ENCODE data around the gene SNX9. TPM values are rescaled to one million over a fixed set of nuclear protein-coding genes. Genes with fewer than 3 reads are reported as not detected.
"Not testable (repeated sequence)": the region's sequence is repeated elsewhere in the genome, so short reads cannot be mapped to it uniquely, and the experiment has no call there.

Gene SNX9
- total and polyA plus RNA-seq, 9 donors: 20.2 to 36.9 (median 27.1) TPM

DNA sequence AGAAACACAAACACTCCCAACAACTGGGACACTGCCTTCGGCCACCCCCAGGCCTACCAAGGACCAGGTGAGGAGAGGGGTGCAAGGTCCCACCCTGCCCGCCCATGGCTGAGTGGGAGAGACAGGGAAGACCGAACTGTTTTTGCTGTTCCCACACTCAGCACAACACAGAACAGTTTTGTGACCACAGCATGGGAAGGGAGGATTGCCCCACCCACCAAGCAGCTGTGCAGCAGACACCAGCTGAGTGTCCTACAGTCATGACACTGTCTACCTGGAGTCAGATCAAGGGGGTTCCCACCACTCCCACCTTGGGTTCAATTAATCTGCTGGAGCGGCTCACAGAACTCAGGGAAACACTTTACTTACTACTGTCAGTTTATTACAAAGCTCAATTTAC is 73.9 kb downstream of the SNX9 start:
- H3K27me3 ChIP-seq (ENCODE audit: control insufficient read depth, insufficient read depth, low read length): no peaks in the 10 kb centered on the region
- no peak overlapping the region for H3K4me3 ChIP-seq (ENCODE audit: low read length)
- WGBS (ENCODE audit: insufficient coverage): no CpG with 5 or more reads among the region's 4 CpGs
- DNase-seq: no peak
- H3K36me3 ChIP-seq (ENCODE audit: control insufficient read depth, insufficient read depth, low read length): peaks cover 25% of the 10 kb centered on the region
- no peak overlapping the region for H3K27ac ChIP-seq (ENCODE audit: low read length)
- H3K4me1 ChIP-seq (ENCODE audit: control insufficient read depth, insufficient read depth, low read length): no peaks in the 10 kb centered on the region
- H3K9me3 ChIP-seq (replicated peaks; ENCODE audit: control insufficient read depth, low read depth, low read length): no peaks in the 10 kb centered on the region

DNA sequence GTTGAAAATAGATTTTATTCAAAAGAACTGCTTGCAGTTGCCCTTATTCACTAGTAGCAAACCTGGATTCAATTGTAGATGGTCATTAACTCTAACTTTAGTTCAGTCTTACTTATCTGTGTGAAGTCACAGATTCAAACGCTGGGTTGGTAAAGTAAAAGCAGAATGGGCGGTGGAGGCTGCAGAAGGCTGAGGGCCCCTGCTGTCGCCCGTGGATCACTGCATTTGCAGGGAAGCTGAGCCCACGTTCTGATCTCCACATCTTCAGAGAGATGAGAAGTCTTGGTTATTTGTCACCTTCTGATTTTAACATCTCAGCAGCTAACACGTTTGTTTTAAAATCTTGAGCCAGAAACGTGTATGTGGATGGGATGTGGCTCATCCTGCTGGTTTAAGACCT is 75.1 kb downstream of the SNX9 start:
- H3K27ac ChIP-seq (ENCODE audit: low read length): no peak overlapping the region
- H3K4me1 ChIP-seq (ENCODE audit: control insufficient read depth, insufficient read depth, low read length): no peaks in the 10 kb centered on the region
- WGBS (ENCODE audit: insufficient coverage): no CpG with 5 or more reads among the region's 7 CpGs
- H3K9me3 ChIP-seq (replicated peaks; ENCODE audit: control insufficient read depth, low read depth, low read length): no peaks in the 10 kb centered on the region
- H3K27me3 ChIP-seq (ENCODE audit: control insufficient read depth, insufficient read depth, low read length): no peaks in the 10 kb centered on the region
- H3K36me3 ChIP-seq (ENCODE audit: control insufficient read depth, insufficient read depth, low read length): peaks cover 23% of the 10 kb centered on the region
- DNase-seq: no peak
- H3K4me3 ChIP-seq (ENCODE audit: low read length): no peak overlapping the region

DNA sequence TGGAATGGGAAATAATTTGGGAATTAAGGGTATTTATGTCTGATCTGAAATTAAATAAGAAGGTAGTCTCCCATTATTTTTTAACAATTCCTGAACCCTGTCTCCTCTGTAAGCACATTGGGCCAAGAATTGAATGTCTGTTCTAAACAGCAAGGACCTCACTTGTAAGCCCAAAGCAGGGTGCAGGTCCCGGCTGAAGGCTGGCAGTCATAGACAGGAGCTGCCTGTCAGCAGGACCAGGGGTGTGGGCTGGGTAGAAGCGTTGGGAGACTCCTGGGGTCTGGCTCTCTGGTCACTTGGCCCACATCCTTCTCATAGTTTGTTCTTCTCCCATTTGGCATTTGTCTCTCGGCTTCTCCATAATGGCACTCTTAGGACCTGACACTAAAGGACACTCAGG is 75.6 kb downstream of the SNX9 start:
- H3K27me3 ChIP-seq (ENCODE audit: control insufficient read depth, insufficient read depth, low read length): no peaks in the 10 kb centered on the region
- H3K9me3 ChIP-seq (replicated peaks; ENCODE audit: control insufficient read depth, low read depth, low read length): no peaks in the 10 kb centered on the region
- 100% methylated on average over 1 of the region's 3 CpGs for WGBS (ENCODE audit: insufficient coverage)
- no peak for DNase-seq
- peaks cover 23% of the 10 kb centered on the region for H3K36me3 ChIP-seq (ENCODE audit: control insufficient read depth, insufficient read depth, low read length)
- no peak overlapping the region for H3K4me3 ChIP-seq (ENCODE audit: low read length)
- no peak overlapping the region for H3K27ac ChIP-seq (ENCODE audit: low read length)
- no peaks in the 10 kb centered on the region for H3K4me1 ChIP-seq (ENCODE audit: control insufficient read depth, insufficient read depth, low read length)

DNA sequence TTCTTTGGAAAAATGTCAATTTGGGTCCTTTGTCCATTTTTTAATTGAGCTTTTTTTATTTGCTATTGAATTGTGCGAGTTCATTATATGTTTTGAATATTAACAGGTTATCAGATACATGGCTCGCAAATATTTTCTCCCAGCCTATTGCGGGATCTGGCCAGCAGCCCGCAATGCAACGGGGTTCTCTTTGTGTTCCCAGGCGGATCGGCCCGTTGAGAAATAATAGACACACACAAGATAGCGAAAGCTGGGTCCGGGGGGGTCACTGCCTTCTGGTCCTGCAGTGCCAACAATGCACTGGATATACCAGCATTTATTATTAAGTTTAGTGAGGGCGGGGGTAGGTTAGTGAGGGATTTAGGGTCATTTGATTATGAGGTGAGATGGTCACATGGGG is 77.2 kb downstream of the SNX9 start:
- not testable (repeated sequence) for H3K4me1 ChIP-seq (ENCODE audit: control insufficient read depth, insufficient read depth, low read length); H3K27ac ChIP-seq (ENCODE audit: low read length); H3K27me3 ChIP-seq (ENCODE audit: control insufficient read depth, insufficient read depth, low read length); DNase-seq; H3K9me3 ChIP-seq (replicated peaks; ENCODE audit: control insufficient read depth, low read depth, low read length); H3K4me3 ChIP-seq (ENCODE audit: low read length)
- peaks cover 29% of the 10 kb centered on the region for H3K36me3 ChIP-seq (ENCODE audit: control insufficient read depth, insufficient read depth, low read length)
- 89% methylated on average over 3 of the region's 11 CpGs for WGBS (ENCODE audit: insufficient coverage)

DNA sequence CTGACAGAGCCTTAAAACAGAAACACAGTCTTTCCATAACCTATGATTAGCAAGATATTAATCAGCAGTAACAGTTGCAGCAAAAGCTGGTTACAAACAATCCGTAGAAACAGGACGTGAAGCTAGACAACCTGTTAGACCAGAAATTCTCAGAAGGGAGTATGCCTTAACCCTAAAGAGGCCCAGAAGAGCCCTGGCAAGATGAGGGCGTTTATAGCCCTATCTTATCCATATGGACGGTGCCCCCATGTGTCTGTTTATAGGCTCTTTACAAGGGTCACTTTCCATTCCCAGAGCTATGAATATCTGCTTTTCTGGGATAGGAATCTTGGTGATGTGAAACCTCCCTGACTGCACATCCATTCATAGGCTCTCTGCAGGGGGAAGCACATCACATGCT is 77.7 kb downstream of the SNX9 start:
- DNase-seq; H3K27me3 ChIP-seq (ENCODE audit: control insufficient read depth, insufficient read depth, low read length); H3K27ac ChIP-seq (ENCODE audit: low read length); H3K9me3 ChIP-seq (replicated peaks; ENCODE audit: control insufficient read depth, low read depth, low read length); H3K4me1 ChIP-seq (ENCODE audit: control insufficient read depth, insufficient read depth, low read length); H3K4me3 ChIP-seq (ENCODE audit: low read length): not testable (repeated sequence)
- H3K36me3 ChIP-seq (ENCODE audit: control insufficient read depth, insufficient read depth, low read length): peaks cover 32% of the 10 kb centered on the region
- no CpG with 5 or more reads among the region's 4 CpGs for WGBS (ENCODE audit: insufficient coverage)

DNA sequence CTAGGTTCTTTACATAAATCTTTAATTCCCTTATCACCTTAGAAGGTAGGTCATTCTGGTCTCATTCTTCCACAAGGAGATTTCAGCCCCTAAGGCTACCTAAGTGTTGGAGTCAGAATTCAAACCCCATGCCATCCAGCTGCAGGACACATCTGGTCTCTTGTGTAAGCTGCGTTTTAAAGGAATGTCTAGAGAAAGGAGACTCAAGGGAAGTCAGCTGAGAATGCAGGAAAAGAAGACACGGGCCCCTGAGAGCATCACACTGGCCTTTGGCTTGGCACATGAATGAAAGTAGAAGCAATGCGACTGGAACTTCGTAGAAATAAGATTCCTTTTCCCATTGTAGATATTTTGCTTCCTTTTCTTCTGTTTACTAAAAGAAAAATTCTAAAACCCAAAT is 82.0 kb downstream of the SNX9 start:
- Histone ChIP-seq H3K36me3 (ENCODE audit: control insufficient read depth, insufficient read depth, low read length) (peaks cover 24% of the 10 kb centered on the region), H3K27ac (ENCODE audit: low read length) (no peak overlapping the region)

DNA sequence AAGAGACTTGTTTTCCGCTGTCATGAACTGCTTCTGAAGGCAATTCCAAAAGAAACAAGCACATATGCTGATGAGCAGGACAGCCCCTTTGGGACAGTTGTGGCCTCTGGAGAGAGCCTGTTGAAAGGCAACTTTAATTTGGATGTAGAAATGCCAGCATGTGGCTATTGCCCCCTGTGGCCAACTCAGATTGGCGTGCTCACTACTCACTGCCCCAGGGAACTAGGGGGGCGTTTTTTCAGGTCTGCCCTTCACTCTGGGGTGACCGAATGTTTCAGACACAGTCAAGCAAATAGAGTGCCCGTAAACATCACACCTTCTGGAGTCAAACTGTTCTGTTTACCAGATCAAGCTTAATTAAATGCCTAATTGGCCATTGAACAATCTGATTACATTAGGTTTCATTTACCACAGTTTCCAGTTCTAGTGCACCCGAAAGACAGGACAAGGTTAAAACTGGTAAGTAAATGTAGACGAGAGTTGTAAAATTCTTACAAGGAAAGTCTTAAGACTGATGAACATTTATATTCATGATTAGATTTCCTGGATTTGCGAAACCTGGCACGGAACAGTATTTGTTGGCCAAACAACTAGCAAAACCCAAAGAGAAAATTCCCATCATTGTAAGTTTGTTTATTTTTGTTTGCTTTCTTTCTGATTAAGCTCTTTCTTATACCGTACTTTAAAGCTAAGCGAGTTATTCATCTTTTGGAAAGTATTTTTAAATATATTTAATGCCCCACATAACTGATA is 82.7 kb downstream of the SNX9 start:
- Histone ChIP-seq H3K36me3 (ENCODE audit: control insufficient read depth, insufficient read depth, low read length) (peaks cover 31% of the 10 kb centered on the region), H3K9me3 (replicated peaks; ENCODE audit: control insufficient read depth, low read depth, low read length) (no peaks in the 10 kb centered on the region), H3K27me3 (ENCODE audit: control insufficient read depth, insufficient read depth, low read length) (no peaks in the 10 kb centered on the region), H3K27ac (ENCODE audit: low read length) (no peak overlapping the region), H3K4me1 (ENCODE audit: control insufficient read depth, insufficient read depth, low read length) (peaks cover 3% of the 10 kb centered on the region), H3K4me3 (ENCODE audit: low read length) (no peak overlapping the region)
- no peak for DNase-seq
- WGBS (ENCODE audit: insufficient coverage): 94% methylated on average over 4 of the region's 11 CpGs

More for the DNA sequence above, 82.0 kb downstream of the SNX9 start:
- H3K4me1 ChIP-seq (ENCODE audit: control insufficient read depth, insufficient read depth, low read length): peaks cover 3% of the 10 kb centered on the region
- WGBS (ENCODE audit: insufficient coverage): 50% methylated on average over 1 of the region's 4 CpGs
- no peak overlapping the region for H3K4me3 ChIP-seq (ENCODE audit: low read length)
- no peak for DNase-seq
- H3K9me3 ChIP-seq (replicated peaks; ENCODE audit: control insufficient read depth, low read depth, low read length): no peaks in the 10 kb centered on the region
- no peaks in the 10 kb centered on the region for H3K27me3 ChIP-seq (ENCODE audit: control insufficient read depth, insufficient read depth, low read length)

DNA sequence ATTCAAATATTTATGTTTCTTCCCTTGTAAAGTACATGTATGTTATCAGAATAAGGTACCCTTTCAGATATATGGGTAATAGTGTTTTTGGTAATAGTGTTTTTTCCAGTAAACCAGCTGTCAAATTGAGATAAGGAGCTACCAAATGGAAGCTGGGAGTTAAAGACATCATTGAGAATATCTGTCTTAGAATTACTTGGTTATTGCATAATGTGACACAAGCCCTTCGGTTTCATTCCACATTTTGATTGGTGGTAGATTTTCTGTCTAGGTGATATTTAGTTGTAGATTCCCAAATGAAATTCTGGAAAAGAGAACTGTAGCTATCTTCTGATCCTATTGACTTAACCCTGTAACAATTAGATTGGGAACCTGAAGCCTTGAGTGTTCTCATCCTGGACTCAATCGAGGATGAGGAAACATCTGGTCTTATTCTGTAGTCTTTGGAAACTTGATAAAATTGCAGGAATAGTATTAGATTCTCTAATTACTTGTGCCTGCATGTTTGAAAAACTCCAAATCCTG is 83.6 kb downstream of the SNX9 start:
- no peaks in the 10 kb centered on the region for H3K9me3 ChIP-seq (replicated peaks; ENCODE audit: control insufficient read depth, low read depth, low read length)
- H3K27me3 ChIP-seq (ENCODE audit: control insufficient read depth, insufficient read depth, low read length): no peaks in the 10 kb centered on the region
- H3K36me3 ChIP-seq (ENCODE audit: control insufficient read depth, insufficient read depth, low read length): peaks cover 33% of the 10 kb centered on the region
- WGBS (ENCODE audit: insufficient coverage): no CpG with 5 or more reads among the region's 2 CpGs
- H3K4me3 ChIP-seq (ENCODE audit: low read length): no peak overlapping the region
- H3K27ac ChIP-seq (ENCODE audit: low read length): no peak overlapping the region
- peak; percentile 34 for DNase-seq
- H3K4me1 ChIP-seq (ENCODE audit: control insufficient read depth, insufficient read depth, low read length): peaks cover 5% of the 10 kb centered on the region

DNA sequence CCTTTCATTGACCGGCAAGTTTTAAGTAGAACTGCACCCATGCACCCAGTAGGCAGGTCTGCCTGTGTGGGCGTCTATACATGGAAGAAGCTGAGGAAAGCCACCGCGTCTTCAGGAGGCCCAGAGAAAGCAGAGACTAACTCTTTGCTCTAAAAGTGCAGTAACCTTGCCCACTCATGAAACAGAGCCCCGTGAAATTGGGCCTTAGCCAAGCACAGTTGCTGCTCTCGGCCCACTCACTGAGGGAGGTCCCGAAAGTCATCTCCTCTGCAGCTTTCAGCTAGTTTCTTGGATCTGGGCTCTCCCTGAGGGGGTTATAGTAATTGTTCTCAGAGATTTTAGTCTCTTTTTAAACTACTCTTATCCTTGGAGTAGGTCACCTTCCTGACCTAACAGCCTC is 84.6 kb downstream of the SNX9 start:
- no peaks in the 10 kb centered on the region for H3K27me3 ChIP-seq (ENCODE audit: control insufficient read depth, insufficient read depth, low read length)
- 83% methylated on average over 1 of the region's 7 CpGs for WGBS (ENCODE audit: insufficient coverage)

DNA sequence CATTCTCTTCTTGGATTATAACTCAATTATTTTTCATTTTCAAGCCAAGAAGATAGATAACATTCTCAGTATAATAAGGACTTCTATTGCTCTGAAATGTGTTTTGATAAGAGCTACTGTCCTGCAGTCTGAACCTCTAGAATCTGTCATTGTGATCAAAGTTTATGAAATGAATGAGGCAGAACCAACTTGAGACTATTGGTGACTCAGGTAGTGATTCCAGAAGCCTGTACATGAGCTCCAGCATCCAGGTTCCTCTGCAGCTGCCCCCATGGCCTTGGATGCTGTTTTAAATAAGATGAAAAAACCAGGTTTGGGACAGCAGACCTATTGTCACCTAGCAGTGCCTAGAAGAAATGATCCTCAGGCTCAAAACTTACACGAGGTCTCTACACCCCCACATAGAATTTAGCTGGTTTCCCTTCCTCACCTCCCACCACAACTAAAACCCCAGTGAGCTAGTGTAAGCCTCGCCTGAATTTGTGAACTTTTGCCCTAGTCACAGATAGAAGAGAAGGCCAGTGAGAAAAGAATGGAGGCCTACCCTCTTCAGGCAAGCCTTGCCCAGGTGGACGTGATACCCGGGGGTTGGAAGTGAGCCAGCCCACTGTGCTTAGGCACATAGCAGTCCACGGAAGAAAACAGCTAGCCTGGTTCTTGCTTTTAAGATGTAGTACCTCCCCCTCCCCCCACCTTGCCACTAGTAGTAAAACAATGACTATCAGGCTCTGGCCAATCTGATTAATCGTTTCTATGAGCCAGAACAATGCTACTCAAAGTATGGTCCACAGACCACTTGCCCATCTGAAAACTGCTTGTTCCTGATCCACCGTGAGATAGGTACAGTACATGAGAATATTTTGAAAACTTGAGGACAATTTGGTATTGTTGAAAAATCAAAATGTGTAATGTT is 85.6 kb downstream of the SNX9 start:
- H3K36me3 ChIP-seq (ENCODE audit: control insufficient read depth, insufficient read depth, low read length): peaks cover 33% of the 10 kb centered on the region
- no peaks in the 10 kb centered on the region for H3K9me3 ChIP-seq (replicated peaks; ENCODE audit: control insufficient read depth, low read depth, low read length)
- no peak for DNase-seq
- WGBS (ENCODE audit: insufficient coverage): 87% methylated on average over 4 of the region's 7 CpGs
- H3K27ac ChIP-seq (ENCODE audit: low read length): no peak overlapping the region
- H3K4me3 ChIP-seq (ENCODE audit: low read length): no peak overlapping the region
- peaks cover 7% of the 10 kb centered on the region for H3K4me1 ChIP-seq (ENCODE audit: control insufficient read depth, insufficient read depth, low read length)
- no peaks in the 10 kb centered on the region for H3K27me3 ChIP-seq (ENCODE audit: control insufficient read depth, insufficient read depth, low read length)

More for the DNA sequence above, 84.6 kb downstream of the SNX9 start:
- Histone ChIP-seq H3K27ac (ENCODE audit: low read length) (no peak overlapping the region), H3K4me1 (ENCODE audit: control insufficient read depth, insufficient read depth, low read length) (peaks cover 7% of the 10 kb centered on the region), H3K9me3 (replicated peaks; ENCODE audit: control insufficient read depth, low read depth, low read length) (no peaks in the 10 kb centered on the region), H3K4me3 (ENCODE audit: low read length) (no peak overlapping the region), H3K36me3 (ENCODE audit: control insufficient read depth, insufficient read depth, low read length) (peaks cover 33% of the 10 kb centered on the region)
- DNase-seq: no peak
